CD4-positive, alpha-beta T cell (primary cell): ENCODE data around the gene KRTAP20-1. TPM values are rescaled to one million over a fixed set of nuclear protein-coding genes. Genes with fewer than 3 reads are reported as not detected.

Experiments used
- ATAC-seq: fragments of 200-7000 bp; cut with Tn5 transposase; one replicate; pipeline ENCODE4 v1.10.0; 2022; ENCODE audit warnings: mild to moderate bottlenecking; ENCODE audit not compliant: poor library complexity
- CTCF ChIA-PET: fragments of 350-600 bp; sonication (Branson Sonifier 250); formaldehyde crosslinking; loops from one replicate; lab custom pipeline; 2021; ENCODE audit warnings: antibody characterized with exemption, inconsistent platforms; lab: Charles Lee
- POLR2A ChIA-PET: fragments of 350-600 bp; sonication (Branson Sonifier 250); formaldehyde crosslinking; loops from one replicate; lab custom pipeline; 2021; ENCODE audit warnings: antibody characterized with exemption, inconsistent platforms; lab: Charles Lee
- DNase-seq, 14 experiments: peaks; one replicate each; pipeline ENCODE4 v3.0.0-alpha.2; 2013 to 2020; ENCODE audit warnings: mixed read lengths in 2 of 14
- H3K27ac ChIP-seq, 2 donors: one replicate each; pipeline versions ENCODE4 v1.5.1 to v1.7.0; 2013; ENCODE audit warnings: low read length in 2 of 2, low read depth in 1 of 2, mild to moderate bottlenecking in 1 of 2
- H3K27me3 ChIP-seq, 2 experiments: 1 replicate in 1 of 2; 2 replicates in 1 of 2; pipeline versions ENCODE4 v1.6.1 to v1.7.0; 2013; ENCODE audit warnings: low read length in 2 of 2, control low read depth in 1 of 2, mild to moderate bottlenecking in 1 of 2, moderate library complexity in 1 of 2; ENCODE audit not compliant: insufficient read depth in 2 of 2, control insufficient read depth in 1 of 2
- H3K36me3 ChIP-seq: one replicate; pipeline ENCODE4 v1.6.1; 2013; ENCODE audit warnings: low read length, control low read depth; ENCODE audit not compliant: insufficient read depth
- H3K4me1 ChIP-seq: one replicate; pipeline ENCODE4 v1.6.1; 2013; ENCODE audit warnings: low read length, control low read depth; ENCODE audit not compliant: insufficient read depth
- H3K4me3 ChIP-seq: one replicate; pipeline ENCODE4 v1.5.1; 2013; ENCODE audit warnings: mild to moderate bottlenecking, low read length, moderate library complexity
- H3K9me3 ChIP-seq, 2 experiments: 1 replicate in 1 of 2; 2 replicates in 1 of 2; pipeline versions ENCODE4 v1.6.1 to v1.7.0; 2013; ENCODE audit warnings: low read length in 2 of 2, mild to moderate bottlenecking in 2 of 2, control low read depth in 1 of 2, moderate library complexity in 1 of 2; ENCODE audit not compliant: control insufficient read depth in 1 of 2, insufficient read depth in 1 of 2
- H3K27ac Mint-ChIP-seq: one replicate; pipeline ENCODE4 v1.8.0; 2020; ENCODE audit warnings: mixed read lengths
- H3K27me3 Mint-ChIP-seq: one replicate; pipeline ENCODE4 v1.8.0; 2021; ENCODE audit warnings: mixed read lengths
- H3K36me3 Mint-ChIP-seq: one replicate; pipeline ENCODE4 v1.8.0; 2021; ENCODE audit warnings: low read depth, mixed read lengths
- H3K4me1 Mint-ChIP-seq: one replicate; pipeline ENCODE4 v1.8.0; 2021; ENCODE audit warnings: low read depth, mixed read lengths
- H3K4me3 Mint-ChIP-seq: one replicate; pipeline ENCODE4 v1.8.0; 2020; ENCODE audit warnings: mild to moderate bottlenecking, mixed read lengths
- H3K9me3 Mint-ChIP-seq: one replicate; pipeline ENCODE4 v1.8.0; 2020; ENCODE audit warnings: mixed read lengths
- intact Hi-C, 2 experiments: fragments of 100-400 bp; cut with DNase I in 1 of 2; cut with micrococcal nuclease in 1 of 2; formaldehyde crosslinking; loops; one replicate each; pipeline versions ENCODE4 v1.15.1 to v1.9.0; 2023 to 2025; cut with DNase I, micrococcal nuclease
- total RNA-seq, 174 experiments: library from RNA in 2 of 174; stranded (reverse) in 2 of 174; gene quantifications; one replicate each; pipeline ENCODE4 v1.2.3 and lab custom pipeline; 2021 to 2026
- TF ChIP-seq, protein P1 (sequence below): fragments of 200-600 bp; IDR thresholded peaks from one replicate; pipeline ENCODE4 v1.8.0; 2022; ENCODE audit warnings: antibody characterized with exemption, mild to moderate bottlenecking

The KRTAP20-1 gene
- total RNA-seq, 2 experiments from 2014 or later, result not detected

DNA sequence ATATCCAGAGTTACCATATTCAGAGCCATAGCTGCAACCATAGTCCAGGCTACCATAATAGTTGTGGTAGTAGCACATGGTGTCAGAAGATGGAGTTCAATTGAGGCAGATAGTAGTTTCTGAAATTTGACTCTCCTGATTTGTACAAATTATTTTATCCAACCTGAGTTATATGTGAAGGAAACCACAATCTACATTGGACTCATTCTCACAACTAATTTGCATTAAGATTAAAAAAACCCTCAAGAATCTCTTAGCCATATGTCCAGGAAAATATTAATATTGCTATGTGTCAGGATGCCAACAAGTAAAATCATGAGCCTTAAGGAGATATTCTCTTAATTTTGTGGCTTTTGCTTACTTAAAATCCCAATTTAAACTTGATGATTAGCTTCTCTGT lies 25.9 kb upstream of the KRTAP20-1 start, which contains the start of gene KRTAP22-2:
KRTAP22-2 (minus strand) TSS at position 101 of the 400 bp plus-strand sequence.
- Mint-ChIP-seq H3K27ac (no peak within 1 kb of the TSS), H3K27me3 (no peaks in the 10 kb centered on the region), H3K9me3 (peaks cover 2% of the 10 kb centered on the region), H3K36me3 (no peaks in the 10 kb centered on the region), H3K4me1 (no peaks in the 10 kb centered on the region), H3K4me3 (no peak within 1 kb of the TSS)
- H3K4me3 ChIP-seq, result no peak within 1 kb of the TSS
- H3K27me3 ChIP-seq, result no peaks in the 10 kb centered on the region
- TF ChIP-seq, protein P1, sequence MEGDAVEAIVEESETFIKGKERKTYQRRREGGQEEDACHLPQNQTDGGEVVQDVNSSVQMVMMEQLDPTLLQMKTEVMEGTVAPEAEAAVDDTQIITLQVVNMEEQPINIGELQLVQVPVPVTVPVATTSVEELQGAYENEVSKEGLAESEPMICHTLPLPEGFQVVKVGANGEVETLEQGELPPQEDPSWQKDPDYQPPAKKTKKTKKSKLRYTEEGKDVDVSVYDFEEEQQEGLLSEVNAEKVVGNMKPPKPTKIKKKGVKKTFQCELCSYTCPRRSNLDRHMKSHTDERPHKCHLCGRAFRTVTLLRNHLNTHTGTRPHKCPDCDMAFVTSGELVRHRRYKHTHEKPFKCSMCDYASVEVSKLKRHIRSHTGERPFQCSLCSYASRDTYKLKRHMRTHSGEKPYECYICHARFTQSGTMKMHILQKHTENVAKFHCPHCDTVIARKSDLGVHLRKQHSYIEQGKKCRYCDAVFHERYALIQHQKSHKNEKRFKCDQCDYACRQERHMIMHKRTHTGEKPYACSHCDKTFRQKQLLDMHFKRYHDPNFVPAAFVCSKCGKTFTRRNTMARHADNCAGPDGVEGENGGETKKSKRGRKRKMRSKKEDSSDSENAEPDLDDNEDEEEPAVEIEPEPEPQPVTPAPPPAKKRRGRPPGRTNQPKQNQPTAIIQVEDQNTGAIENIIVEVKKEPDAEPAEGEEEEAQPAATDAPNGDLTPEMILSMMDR, result no peak
- ChIA-PET POLR2A (no interaction called here), CTCF (no interaction called here)
- DNase-seq, result no peak
- H3K4me1 ChIP-seq, result no peaks in the 10 kb centered on the region
- H3K9me3 ChIP-seq, result peaks cover 0 to 3% of the 10 kb centered on the region in 2 experiments
- H3K36me3 ChIP-seq, result no peaks in the 10 kb centered on the region
- no peak within 1 kb of the TSS for H3K27ac ChIP-seq
- intact Hi-C loops, result no loop called here
- no peak for ATAC-seq

DNA sequence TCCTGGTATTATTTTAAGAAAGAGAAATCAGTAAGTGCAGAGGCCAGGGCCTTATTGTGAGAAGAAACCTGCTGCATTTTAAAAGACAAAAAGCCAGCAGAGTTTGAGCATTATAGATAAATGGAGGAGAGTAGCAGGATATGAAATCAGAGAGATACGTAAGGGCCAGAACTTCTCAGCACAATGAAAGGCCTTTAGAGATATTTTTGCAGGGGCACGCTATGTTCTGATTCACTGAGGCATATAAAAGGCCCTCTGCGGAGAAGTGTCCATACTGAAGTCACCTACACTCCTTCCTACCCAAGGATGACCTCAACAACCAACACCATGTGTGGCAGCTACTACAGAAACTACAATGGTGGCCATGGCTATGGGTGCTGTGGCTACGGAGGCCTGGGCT lies 24.1 kb upstream of the KRTAP20-1 start, which contains the start of gene KRTAP6-3:
KRTAP6-3 (plus strand) TSS at position 301 of the 400 bp plus-strand sequence; CDS start at position 307, 6 bp downstream.
- DNase-seq (no peak), ATAC-seq (no peak)
- no peak within 1 kb of the TSS for H3K27ac Mint-ChIP-seq
- Histone ChIP-seq H3K27ac (no peak within 1 kb of the TSS), H3K9me3 (peaks cover 0 to 3% of the 10 kb centered on the region in 2 experiments), H3K4me1 (no peaks in the 10 kb centered on the region), H3K36me3 (no peaks in the 10 kb centered on the region), H3K27me3 (no peaks in the 10 kb centered on the region), H3K4me3 (no peak within 1 kb of the TSS)
- no peaks in the 10 kb centered on the region for H3K4me1 Mint-ChIP-seq
- ChIA-PET CTCF (no interaction called here), POLR2A (no interaction called here)
- H3K36me3 Mint-ChIP-seq, result no peaks in the 10 kb centered on the region
- intact Hi-C loops, result no loop called here
- TF ChIP-seq, protein P1, result no peak
- H3K4me3 Mint-ChIP-seq, result no peak within 1 kb of the TSS
- no peaks in the 10 kb centered on the region for H3K27me3 Mint-ChIP-seq
- peaks cover 2% of the 10 kb centered on the region for H3K9me3 Mint-ChIP-seq

DNA sequence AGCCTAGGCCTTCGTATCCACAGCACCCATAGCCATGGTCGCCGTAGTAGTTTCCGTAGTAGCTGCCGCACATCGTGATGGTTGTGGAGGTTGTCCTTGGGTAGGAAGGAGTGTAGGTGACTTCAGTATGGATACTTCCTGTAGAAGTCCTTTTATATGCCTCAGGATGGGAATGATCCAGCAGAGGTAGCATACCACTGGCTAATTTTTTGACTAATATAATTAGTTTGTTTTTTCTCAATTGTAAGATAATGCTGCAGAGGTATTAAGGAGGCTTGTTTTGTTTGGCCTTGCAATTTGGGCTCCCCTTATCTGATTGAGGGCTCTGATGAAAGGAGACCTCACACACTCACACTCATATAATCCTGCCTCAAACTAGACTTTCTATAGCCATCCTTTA lies 17.4 kb upstream of the KRTAP20-1 start, which contains the start of gene KRTAP6-2:
KRTAP6-2 (minus strand) TSS at position 101 of the 400 bp plus-strand sequence; CDS start at position 73, 28 bp downstream.
- Histone ChIP-seq H3K27ac (no peak within 1 kb of the TSS), H3K4me1 (no peaks in the 10 kb centered on the region), H3K4me3 (no peak within 1 kb of the TSS), H3K9me3 (peaks cover 0 to 3% of the 10 kb centered on the region in 2 experiments), H3K36me3 (no peaks in the 10 kb centered on the region), H3K27me3 (peaks cover 0 to 3% of the 10 kb centered on the region in 2 experiments)
- no peaks in the 10 kb centered on the region for H3K27me3 Mint-ChIP-seq
- H3K4me3 Mint-ChIP-seq, result no peak within 1 kb of the TSS
- TF ChIP-seq, protein P1, result no peak
- ChIA-PET POLR2A (no interaction called here), CTCF (no interaction called here)
- no peaks in the 10 kb centered on the region for H3K4me1 Mint-ChIP-seq
- no peaks in the 10 kb centered on the region for H3K36me3 Mint-ChIP-seq
- intact Hi-C loops, result no loop called here
- no peak within 1 kb of the TSS for H3K27ac Mint-ChIP-seq
- H3K9me3 Mint-ChIP-seq, result no peaks in the 10 kb centered on the region
- ATAC-seq (no peak), DNase-seq (no peak)
